T-cell (primary cell): ENCODE results near the gene MAP3K10. TPM values are rescaled to one million over a fixed set of nuclear protein-coding genes. Genes with fewer than 3 reads are reported as not detected.

Experiments
- ATAC-seq, 4 experiments: fragments of 200-7000 bp in 3 of 4; fragments of 150-1000 bp in 1 of 4; cut with Tn5 transposase; replicated peaks in 1 of 4; 1 replicate in 3 of 4; 2 replicates in 1 of 4; pipeline ENCODE4 v1.10.0; 2021; ENCODE audit warnings: moderate library complexity in 3 of 4, mild to moderate bottlenecking in 2 of 4, moderate number of reproducible peaks in 1 of 4
- CTCF ChIA-PET, 2 donors: fragments of 300-600 bp; sonication (Branson Sonifier 250); formaldehyde crosslinking; loops; one replicate each; lab custom pipeline; 2022; ENCODE audit warnings: antibody characterized with exemption in 2 of 2; lab: Charles Lee
- POLR2A ChIA-PET, 2 donors: fragments of 300-600 bp; sonication (Branson Sonifier 250); formaldehyde crosslinking; loops; one replicate each; lab custom pipeline; 2022; ENCODE audit warnings: antibody characterized with exemption in 2 of 2; lab: Charles Lee
- DNase-seq, 35 experiments: peaks; one replicate each; pipeline versions ENCODE4 v3.0.0 to v3.0.0-alpha.2; 2013 to 2023
- H3K27ac ChIP-seq: one replicate; pipeline ENCODE4 v1.5.1; 2013; ENCODE audit warnings: low read length
- H3K27me3 ChIP-seq, 2 experiments: replicated peaks in 1 of 2; 1 replicate in 1 of 2; 2 replicates in 1 of 2; pipeline versions ENCODE4 v1.6.1 to v1.7.0; 2013; ENCODE audit warnings: low read length in 1 of 2, mixed read lengths in 1 of 2; ENCODE audit not compliant: control insufficient read depth in 2 of 2, insufficient read depth in 2 of 2; ENCODE audit errors: extremely low read depth in 1 of 2
- H3K36me3 ChIP-seq, 2 donors: 1 replicate in 1 of 2; 2 replicates in 1 of 2; pipeline versions ENCODE4 v1.6.1 to v1.7.0; 2013; ENCODE audit warnings: low read length in 1 of 2; ENCODE audit not compliant: control insufficient read depth in 2 of 2, insufficient read depth in 1 of 2; ENCODE audit errors: extremely low read depth in 1 of 2
- H3K4me1 ChIP-seq, 2 experiments: 1 replicate in 1 of 2; 2 replicates in 1 of 2; pipeline versions ENCODE4 v1.6.1 to v1.7.0; 2013; ENCODE audit warnings: low read length in 2 of 2, mixed read lengths in 1 of 2; ENCODE audit not compliant: insufficient read depth in 2 of 2, control insufficient read depth in 1 of 2; ENCODE audit errors: extremely low read depth in 1 of 2
- H3K4me3 ChIP-seq, 2 donors: 1 replicate in 1 of 2; 2 replicates in 1 of 2; pipeline versions ENCODE4 v1.5.1 to v1.7.0; 2013; ENCODE audit warnings: mild to moderate bottlenecking in 2 of 2, low read length in 1 of 2, moderate library complexity in 1 of 2; ENCODE audit not compliant: control insufficient read depth in 1 of 2; ENCODE audit errors: extremely low read depth in 1 of 2
- H3K9me3 ChIP-seq: 2 replicates; pipeline ENCODE4 v1.7.0; 2013
- H3K27ac Mint-ChIP-seq, 2 donors: one replicate each; pipeline ENCODE4 v1.8.0; 2020 to 2021; ENCODE audit warnings: mild to moderate bottlenecking in 2 of 2, mixed read lengths in 2 of 2
- H3K27me3 Mint-ChIP-seq, 2 donors: one replicate each; pipeline ENCODE4 v1.8.0; 2021 to 2022; ENCODE audit warnings: mixed read lengths in 2 of 2
- H3K36me3 Mint-ChIP-seq: one replicate; pipeline ENCODE4 v1.8.0; 2021; ENCODE audit warnings: mixed read lengths
- H3K4me1 Mint-ChIP-seq, 3 donors: one replicate each; pipeline ENCODE4 v1.8.0; 2020 to 2022; ENCODE audit warnings: mixed read lengths in 3 of 3, mild to moderate bottlenecking in 1 of 3
- H3K4me3 Mint-ChIP-seq, 3 donors: one replicate each; pipeline ENCODE4 v1.8.0; 2020 to 2022; ENCODE audit warnings: mild to moderate bottlenecking in 3 of 3, mixed read lengths in 3 of 3, moderate library complexity in 3 of 3
- H3K9me3 Mint-ChIP-seq, 3 donors: one replicate each; pipeline ENCODE4 v1.8.0; 2020 to 2022; ENCODE audit warnings: mixed read lengths in 3 of 3
- WGBS: methylation state at CpG from one replicate; pipeline ENCODE4 v1.1.5; 2013; ENCODE audit warnings: missing lambda C conversion rate; ENCODE audit not compliant: insufficient coverage; 5-methylcytosine and 5-hydroxymethylcytosine counted together
- total RNA-seq, 35 experiments: library from RNA in 6 of 35; stranded (reverse) in 6 of 35; fragments of 120-200 nt in 1 of 35; gene quantifications; one replicate each; pipeline versions ENCODE4 v1.2.1 to v1.2.4 and lab custom pipeline; 2013 to 2026

Gene MAP3K10
- total RNA-seq, 5 donors from 2014 or later (not counting 1 experiment from before 2014, with no cell fraction given), result 20.9 to 39.6 (median 33.0) TPM

DNA sequence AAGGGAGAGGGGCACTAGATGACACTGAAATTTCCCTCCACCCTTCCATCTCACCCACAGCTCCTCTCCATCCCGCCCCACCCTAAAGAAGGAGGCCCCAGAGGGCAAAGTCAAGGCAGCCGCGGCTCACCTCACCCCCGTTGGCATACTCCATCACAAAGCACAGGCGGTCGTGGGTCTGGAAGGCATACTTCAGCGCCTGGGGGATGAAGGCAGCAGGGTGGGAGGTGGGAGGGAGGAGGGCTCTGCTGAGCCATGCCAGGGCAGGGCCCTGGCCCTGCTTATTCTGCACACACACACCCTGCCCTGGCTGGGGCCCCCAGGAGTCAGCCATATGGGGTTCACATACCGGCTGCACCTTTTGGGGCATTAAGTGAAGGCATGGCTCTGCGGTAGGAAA is 47.5 kb downstream of the MAP3K10 start:
- peaks cover 31 to 82% of the 10 kb centered on the region in 2 donors for H3K36me3 ChIP-seq
- DNase-seq (no peak), ATAC-seq (no peak)
- Mint-ChIP-seq H3K27me3 (no peaks in the 10 kb centered on the region), H3K36me3 (peaks cover 34% of the 10 kb centered on the region), H3K4me1 (no peaks in the 10 kb centered on the region), H3K27ac (no peak overlapping the region), H3K9me3 (no peaks in the 10 kb centered on the region), H3K4me3 (no peak overlapping the region)
- ChIA-PET CTCF (no interaction called here), POLR2A (no interaction called here)
- 100% methylated on average over 1 of the region's 9 CpGs for WGBS
- H3K4me3 ChIP-seq, result no peak overlapping the region
- H3K4me1 ChIP-seq, result no peaks in the 10 kb centered on the region
- H3K27ac ChIP-seq, result no peak overlapping the region
- H3K27me3 ChIP-seq, result no peaks in the 10 kb centered on the region
- no peaks in the 10 kb centered on the region for H3K9me3 ChIP-seq

DNA sequence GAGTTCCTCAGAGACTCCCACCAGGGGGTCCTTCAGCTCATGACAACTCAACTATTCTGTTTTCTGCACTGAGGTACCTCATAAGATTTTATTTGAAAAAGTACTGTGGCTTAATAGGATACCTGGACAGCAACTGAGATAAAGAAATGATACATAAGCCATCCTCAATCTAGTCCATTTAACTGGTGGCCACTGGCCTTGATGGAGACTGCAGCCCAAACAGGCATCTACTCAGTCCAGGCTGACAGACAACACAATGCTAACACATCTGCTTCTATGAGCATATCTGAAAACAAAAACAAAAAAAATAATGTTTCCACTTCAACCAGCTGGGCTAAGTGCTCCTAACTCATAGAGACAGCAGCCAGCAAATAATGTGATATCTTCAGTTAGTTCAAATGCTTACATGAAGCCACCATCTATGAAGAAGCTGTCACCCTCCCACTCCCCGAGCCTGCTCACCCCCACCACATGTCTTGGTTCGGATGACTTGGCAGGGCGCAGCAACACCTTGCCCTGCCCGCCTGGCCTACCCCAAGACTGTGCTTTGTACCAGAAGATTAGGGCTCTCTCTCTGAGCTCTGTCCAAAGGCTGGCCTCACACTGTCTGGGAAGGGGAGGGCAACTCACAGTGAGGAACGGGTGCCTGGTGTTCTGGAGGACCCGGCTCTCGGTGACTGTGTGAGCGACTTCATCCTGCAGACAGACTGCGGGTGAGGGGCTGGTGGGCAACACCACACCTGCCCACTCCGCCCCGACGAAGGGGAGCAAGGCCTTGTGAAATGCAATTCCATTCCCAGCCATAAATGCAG is 48.4 kb downstream of the MAP3K10 start:
- Mint-ChIP-seq H3K4me3 (no peak overlapping the region), H3K36me3 (peaks cover 37% of the 10 kb centered on the region), H3K9me3 (no peaks in the 10 kb centered on the region), H3K4me1 (peaks cover 0 to 2% (median 0%) of the 10 kb centered on the region in 3 donors), H3K27ac (no peak overlapping the region), H3K27me3 (no peaks in the 10 kb centered on the region)
- Histone ChIP-seq H3K36me3 (peaks cover 28 to 76% of the 10 kb centered on the region in 2 donors), H3K27ac (no peak overlapping the region), H3K4me1 (no peaks in the 10 kb centered on the region), H3K9me3 (no peaks in the 10 kb centered on the region), H3K4me3 (no peak overlapping the region), H3K27me3 (no peaks in the 10 kb centered on the region)
- no peak for ATAC-seq
- 86% methylated on average over 8 of the region's 12 CpGs for WGBS
- CTCF ChIA-PET, result no interaction called here
- POLR2A ChIA-PET, result interaction anchor here in 1 of 2 donors (0.6 kb wide), 1 partner anchor 128 kb away, joined by 3 read pairs; no protein-coding TSS in a partner anchor
- DNase-seq, result no peak

DNA sequence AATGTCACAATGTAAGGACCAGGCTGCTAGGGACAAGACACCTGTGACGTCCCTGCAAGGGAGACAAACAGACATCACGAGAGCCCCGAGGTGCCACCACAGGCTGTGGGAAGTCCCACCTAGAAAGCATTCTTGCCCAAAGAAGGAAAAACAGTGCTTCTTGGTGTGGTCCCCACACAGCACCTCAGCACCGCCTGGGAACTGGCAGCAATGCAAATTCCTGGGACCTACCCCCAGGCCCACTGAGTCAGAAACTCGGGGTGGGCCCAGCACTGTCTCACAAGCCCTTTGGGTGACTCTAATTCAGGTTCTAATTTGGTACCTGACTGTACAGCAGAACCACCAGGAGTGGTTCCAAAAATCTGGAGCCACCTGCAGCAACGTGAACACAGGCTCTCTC is 49.1 kb downstream of the MAP3K10 start:
- Histone ChIP-seq H3K4me3 (no peak overlapping the region), H3K27ac (no peak overlapping the region), H3K4me1 (no peaks in the 10 kb centered on the region), H3K36me3 (peaks cover 22 to 73% of the 10 kb centered on the region in 2 donors), H3K27me3 (no peaks in the 10 kb centered on the region), H3K9me3 (no peaks in the 10 kb centered on the region)
- ATAC-seq, result no peak
- WGBS, result 87% methylated on average over 5 of the region's 6 CpGs
- DNase-seq, result no peak
- H3K4me1 Mint-ChIP-seq, result peaks cover 2 to 4% (median 3%) of the 10 kb centered on the region in 3 donors
- no peaks in the 10 kb centered on the region for H3K9me3 Mint-ChIP-seq
- H3K27ac Mint-ChIP-seq, result no peak overlapping the region
- H3K27me3 Mint-ChIP-seq, result no peaks in the 10 kb centered on the region
- ChIA-PET POLR2A (no interaction called here), CTCF (no interaction called here)
- H3K36me3 Mint-ChIP-seq, result peaks cover 37% of the 10 kb centered on the region
- no peak overlapping the region for H3K4me3 Mint-ChIP-seq

DNA sequence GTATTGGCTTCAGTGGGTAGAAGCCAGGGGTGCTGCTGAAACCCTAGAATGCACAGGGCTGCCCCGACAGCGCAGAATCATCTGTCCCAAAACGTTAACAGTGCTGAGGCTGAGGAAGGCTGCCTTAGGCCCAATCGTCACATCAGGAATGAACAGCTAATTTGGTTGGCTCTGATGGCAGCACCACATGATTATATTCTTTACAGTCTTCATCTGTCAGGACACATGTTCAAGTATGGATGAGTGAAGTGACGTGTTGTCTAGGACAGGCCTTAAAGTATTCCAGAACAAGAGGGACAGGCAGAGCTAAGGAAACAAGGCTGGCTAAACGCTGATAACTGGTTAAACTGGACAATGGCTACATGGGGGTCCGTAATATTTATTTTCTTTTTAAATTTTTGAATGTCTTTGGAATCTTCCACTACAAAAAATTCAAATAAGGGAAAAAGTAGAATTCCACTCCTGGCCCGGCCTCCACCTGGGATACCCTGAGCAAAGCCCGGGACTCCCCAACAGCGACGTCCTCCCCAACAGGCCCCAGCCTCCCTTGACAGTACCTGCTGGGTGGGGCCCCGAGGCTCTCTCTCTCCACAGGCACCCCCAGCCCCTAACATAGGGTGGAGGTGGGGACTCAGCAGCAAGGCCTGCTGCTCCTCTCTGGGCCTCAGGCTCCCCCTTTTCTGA is 50.0 kb downstream of the MAP3K10 start:
- CTCF ChIA-PET, result no interaction called here
- POLR2A ChIA-PET, result no interaction called here
- no peak overlapping the region for H3K4me3 Mint-ChIP-seq
- H3K27ac Mint-ChIP-seq, result no peak overlapping the region
- 97% methylated on average over 3 of the region's 12 CpGs for WGBS
- Histone ChIP-seq H3K27me3 (no peaks in the 10 kb centered on the region), H3K9me3 (no peaks in the 10 kb centered on the region), H3K36me3 (peaks cover 19 to 64% of the 10 kb centered on the region in 2 donors), H3K4me3 (no peak overlapping the region), H3K27ac (no peak overlapping the region), H3K4me1 (no peaks in the 10 kb centered on the region)
- ATAC-seq, result no peak
- no peaks in the 10 kb centered on the region for H3K27me3 Mint-ChIP-seq
- H3K4me1 Mint-ChIP-seq, result peaks cover 3 to 6% (median 3%) of the 10 kb centered on the region in 3 donors
- no peaks in the 10 kb centered on the region for H3K9me3 Mint-ChIP-seq
- peaks cover 37% of the 10 kb centered on the region for H3K36me3 Mint-ChIP-seq
- DNase-seq, result no peak

DNA sequence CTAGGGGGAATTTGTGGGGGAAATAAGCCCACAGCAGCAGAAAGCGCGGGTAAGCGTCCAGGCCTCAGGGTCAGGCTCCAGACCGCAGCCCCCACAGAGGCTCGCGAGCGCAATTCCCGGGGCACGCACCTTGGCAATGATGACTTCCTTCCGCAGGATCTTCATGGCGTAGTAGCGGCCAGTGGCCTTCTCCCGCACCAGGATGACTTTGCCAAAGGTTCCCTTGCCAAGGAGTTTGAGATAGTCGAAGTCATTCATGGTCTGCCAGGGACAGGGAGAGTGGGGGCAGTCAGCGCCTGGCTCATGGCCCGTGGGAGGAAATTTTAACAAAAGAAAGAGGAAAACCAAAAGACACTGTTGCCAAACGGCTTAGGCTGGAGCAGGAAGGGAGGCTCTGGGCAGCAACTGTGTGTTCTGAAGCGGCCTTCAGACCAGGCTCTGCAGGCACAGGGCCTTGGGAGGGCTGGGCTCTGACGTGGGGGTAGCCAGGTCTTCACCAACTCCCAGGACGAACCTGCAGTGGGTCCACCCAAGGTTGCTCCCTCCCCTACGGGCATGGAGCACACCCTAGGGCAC is 50.7 kb downstream of the MAP3K10 start:
- 99% methylated on average over 17 of the region's 21 CpGs for WGBS
- no peak for ATAC-seq

DNA sequence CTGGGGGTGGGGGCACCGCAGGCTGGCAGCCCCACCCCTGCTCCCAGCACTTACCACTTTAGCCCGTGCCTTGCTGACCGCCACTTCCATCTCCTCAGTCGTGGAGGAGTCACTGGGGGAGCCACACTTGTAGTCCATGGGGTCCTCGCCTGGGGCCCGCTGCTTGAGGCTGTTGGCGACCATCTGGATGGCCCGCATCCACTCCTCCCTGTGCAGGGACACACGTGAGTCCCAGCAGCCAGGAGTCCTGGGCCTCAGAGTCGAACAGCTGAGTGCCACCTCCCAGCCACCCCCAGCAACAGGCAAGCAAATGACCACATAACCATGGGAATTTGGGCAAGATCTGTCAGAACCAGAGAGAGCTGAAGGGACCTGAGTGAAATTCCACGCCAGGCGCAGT is 51.3 kb downstream of the MAP3K10 start:
- Histone ChIP-seq H3K9me3 (no peaks in the 10 kb centered on the region), H3K27ac (no peak overlapping the region), H3K27me3 (no peaks in the 10 kb centered on the region), H3K4me1 (peaks cover 0 to 2% of the 10 kb centered on the region in 2 experiments), H3K4me3 (no peak overlapping the region), H3K36me3 (peaks cover 20 to 56% of the 10 kb centered on the region in 2 donors)
- no peak overlapping the region for H3K27ac Mint-ChIP-seq
- POLR2A ChIA-PET, result no interaction called here
- no peak for DNase-seq
- WGBS, result 96% methylated on average over 11 of the region's 12 CpGs
- ATAC-seq, result no peak
- peaks cover 3 to 9% (median 6%) of the 10 kb centered on the region in 3 donors for H3K4me1 Mint-ChIP-seq
- H3K36me3 Mint-ChIP-seq, result peaks cover 32% of the 10 kb centered on the region
- CTCF ChIA-PET, result no interaction called here
- no peak overlapping the region for H3K4me3 Mint-ChIP-seq
- H3K9me3 Mint-ChIP-seq, result no peaks in the 10 kb centered on the region
- no peaks in the 10 kb centered on the region for H3K27me3 Mint-ChIP-seq

More for the DNA sequence above, 50.7 kb downstream of the MAP3K10 start:
- H3K27ac ChIP-seq, result no peak overlapping the region
- peaks cover 35% of the 10 kb centered on the region for H3K36me3 Mint-ChIP-seq
- H3K27ac Mint-ChIP-seq, result no peak overlapping the region
- POLR2A ChIA-PET, result no interaction called here
- CTCF ChIA-PET, result no interaction called here
- no peak for DNase-seq
- peaks cover 19 to 58% of the 10 kb centered on the region in 2 donors for H3K36me3 ChIP-seq
- H3K4me3 ChIP-seq, result no peak overlapping the region
- H3K9me3 Mint-ChIP-seq, result no peaks in the 10 kb centered on the region
- no peaks in the 10 kb centered on the region for H3K27me3 Mint-ChIP-seq
- no peaks in the 10 kb centered on the region for H3K4me1 ChIP-seq
- H3K9me3 ChIP-seq, result no peaks in the 10 kb centered on the region
- H3K4me3 Mint-ChIP-seq, result no peak overlapping the region
- H3K27me3 ChIP-seq, result no peaks in the 10 kb centered on the region
- peaks cover 3 to 9% (median 6%) of the 10 kb centered on the region in 3 donors for H3K4me1 Mint-ChIP-seq
